GM10847 (cell line): ENCODE results near the gene NHERF1.

Source experiments
- POLR2A ChIP-seq: IDR thresholded peaks from 2 replicates; pipeline ENCODE4 v1.6.1; 2011; ENCODE audit not compliant: insufficient read length; ENCODE audit errors: extremely low read depth

Gene NHERF1

GRCh38 chr17:74752822-74753401 lies 4.5 kb downstream of the NHERF1 start:
- no peak for TF ChIP-seq POLR2A

GRCh38 chr17:74754832-74755231 lies 6.4 kb downstream of the NHERF1 start:
- no peak for TF ChIP-seq POLR2A

- no peak for TF ChIP-seq POLR2A
Measured at GRCh38 chr17:74755533-74755932, 7.1 kb downstream of the NHERF1 start.

GRCh38 chr17:74756891-74757290 lies 8.5 kb downstream of the NHERF1 start:
- no peak for TF ChIP-seq POLR2A

GRCh38 chr17:74757502-74757901 lies 9.1 kb downstream of the NHERF1 start:
- TF ChIP-seq POLR2A = no peak

GRCh38 chr17:74757931-74758847 lies 9.8 kb downstream of the NHERF1 start:
- no peak for TF ChIP-seq POLR2A

GRCh38 chr17:74758848-74759168 lies 10.4 kb downstream of the NHERF1 start:
- TF ChIP-seq POLR2A = no peak

GRCh38 chr17:74759243-74759801 lies 10.9 kb downstream of the NHERF1 start:
- no peak for TF ChIP-seq POLR2A

GRCh38 chr17:74759941-74760340 lies 11.5 kb downstream of the NHERF1 start:
- TF ChIP-seq POLR2A = no peak

GRCh38 chr17:74760404-74761105 lies 12.1 kb downstream of the NHERF1 start:
- TF ChIP-seq POLR2A = no peak

- TF ChIP-seq POLR2A = no peak
Measured at GRCh38 chr17:74761419-74761818, 13.0 kb downstream of the NHERF1 start.

GRCh38 chr17:74761931-74762330 lies 13.5 kb downstream of the NHERF1 start:
- no peak for TF ChIP-seq POLR2A

GRCh38 chr17:74763565-74764387 lies 15.3 kb downstream of the NHERF1 start:
- TF ChIP-seq POLR2A = no peak

GRCh38 chr17:74764751-74765286 lies 16.4 kb downstream of the NHERF1 start:
- no peak for TF ChIP-seq POLR2A

GRCh38 chr17:74766413-74766812 lies 18.0 kb downstream of the NHERF1 start:
- no peak for TF ChIP-seq POLR2A
